ENCODE measurements around the gene WDR7. TPM values are rescaled to one million over a fixed set of nuclear protein-coding genes. Genes with fewer than 3 reads are reported as not detected.
A peak's percentile ranks its signal among the peaks of the same experiment; 100 is the strongest.

Gene WDR7
- total RNA-seq, 1 donor from 2014 or later, result 29.3 TPM

- no peak overlapping the region for H3K4me3 ChIP-seq
- H3K4me1 ChIP-seq, result no peaks in the 10 kb centered on the region
These were observed 284.4 kb downstream of the WDR7 start for GRCh38 chr18:56935434-56936040.

DNA sequence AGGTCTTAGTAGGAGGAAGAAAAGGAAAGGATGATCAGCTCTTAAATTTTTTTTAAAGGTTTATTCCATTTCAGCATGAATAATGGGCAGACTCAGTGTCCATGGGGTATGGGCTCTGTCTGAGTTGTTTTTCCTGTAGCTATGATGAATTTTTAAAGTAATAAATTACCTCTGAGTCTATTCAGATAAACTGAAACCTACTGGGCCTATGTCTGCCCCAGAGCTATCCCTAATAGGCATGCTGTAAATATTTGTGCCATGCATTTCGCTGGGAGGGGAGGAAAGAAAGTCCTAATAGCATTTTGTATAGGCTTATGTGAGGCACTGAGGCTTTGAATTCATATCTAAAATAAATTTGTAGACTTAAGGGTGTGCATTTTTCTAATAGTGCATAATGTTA lies 285.3 kb downstream of the WDR7 start:
- Histone ChIP-seq H3K9me3 (replicated peaks) (no peaks in the 10 kb centered on the region), H3K4me1 (no peaks in the 10 kb centered on the region), H3K27me3 (ENCODE audit: low read depth) (no peaks in the 10 kb centered on the region), H3K27ac (replicated peaks) (no peak overlapping the region), H3K4me3 (no peak overlapping the region), H3K36me3 (peaks cover 23% of the 10 kb centered on the region)
- intact Hi-C loops (cut with micrococcal nuclease), result no loop called here
- no peak for TF ChIP-seq CTCF (IDR thresholded peaks at IDR 0.05; ENCODE audit: borderline replicate concordance)
- DNase-seq, result no peak

More at GRCh38 chr18:56935434-56936040, 284.4 kb downstream of the WDR7 start:
- H3K27ac ChIP-seq (replicated peaks), result no peak overlapping the region
- DNase-seq, result no peak
- H3K36me3 ChIP-seq, result peaks cover 20% of the 10 kb centered on the region
- no peak for TF ChIP-seq CTCF (IDR thresholded peaks at IDR 0.05; ENCODE audit: borderline replicate concordance)
- H3K27me3 ChIP-seq (ENCODE audit: low read depth), result no peaks in the 10 kb centered on the region
- no peaks in the 10 kb centered on the region for H3K9me3 ChIP-seq (replicated peaks)
- intact Hi-C loops (cut with micrococcal nuclease), result no loop called here

- no peak for TF ChIP-seq CTCF (IDR thresholded peaks at IDR 0.05; ENCODE audit: borderline replicate concordance)
These were observed 286.8 kb downstream of the WDR7 start for GRCh38 chr18:56937874-56938430.

GRCh38 chr18:56945171-56946083 lies 294.3 kb downstream of the WDR7 start:
- no peaks in the 10 kb centered on the region for H3K27me3 ChIP-seq (ENCODE audit: low read depth)
- intact Hi-C loops (cut with micrococcal nuclease), result no loop called here
- peaks cover 5% of the 10 kb centered on the region for H3K36me3 ChIP-seq
- no peak for TF ChIP-seq CTCF (IDR thresholded peaks at IDR 0.05; ENCODE audit: borderline replicate concordance)
- H3K27ac ChIP-seq (replicated peaks), result peak overlapping the region; percentile 86
- no peak overlapping the region for H3K4me3 ChIP-seq
- no peak for DNase-seq
- peaks cover 14% of the 10 kb centered on the region for H3K4me1 ChIP-seq
- H3K9me3 ChIP-seq (replicated peaks), result no peaks in the 10 kb centered on the region

More at GRCh38 chr18:56937874-56938430, 286.8 kb downstream of the WDR7 start:
- Histone ChIP-seq H3K36me3 (peaks cover 23% of the 10 kb centered on the region), H3K4me3 (no peak overlapping the region), H3K9me3 (replicated peaks) (no peaks in the 10 kb centered on the region), H3K4me1 (no peaks in the 10 kb centered on the region), H3K27me3 (ENCODE audit: low read depth) (no peaks in the 10 kb centered on the region), H3K27ac (replicated peaks) (no peak overlapping the region)
- DNase-seq, result no peak
- intact Hi-C loops (cut with micrococcal nuclease), result no loop called here

- Histone ChIP-seq H3K4me3 (no peak overlapping the region), H3K27ac (replicated peaks) (no peak overlapping the region), H3K4me1 (peaks cover 30% of the 10 kb centered on the region), H3K27me3 (ENCODE audit: low read depth) (no peaks in the 10 kb centered on the region), H3K9me3 (replicated peaks) (no peaks in the 10 kb centered on the region), H3K36me3 (no peaks in the 10 kb centered on the region)
- no peak for DNase-seq
- intact Hi-C loops (cut with micrococcal nuclease), result no loop called here
- TF ChIP-seq CTCF (IDR thresholded peaks at IDR 0.05; ENCODE audit: borderline replicate concordance), result no peak
These were observed 296.1 kb downstream of the WDR7 start for GRCh38 chr18:56947236-56947635.

Data from left ventricle myocardium inferior (tissue), 1 donor.